Activated T-cell treated with anti-CD3 and anti-CD28 coated beads, Interleukin-2, amount 50 U/mL, for 24 hours (primary cell): ENCODE measurements around the gene KLHDC2.
"Not testable (repeated sequence)": the region's sequence is repeated elsewhere in the genome, so short reads cannot be mapped to it uniquely, and the experiment has no call there.

Experiments
- DNase-seq: peaks from one replicate; pipeline ENCODE4 v3.0.0-alpha.2; 2020
- H3K27ac Mint-ChIP-seq: 2 replicates; pipeline ENCODE4 v1.8.0; 2020; ENCODE audit warnings: mild to moderate bottlenecking, mixed read lengths
- H3K27me3 Mint-ChIP-seq: 2 replicates; pipeline ENCODE4 v1.8.0; 2020; ENCODE audit warnings: mixed read lengths
- H3K36me3 Mint-ChIP-seq: 2 replicates; pipeline ENCODE4 v1.8.0; 2020; ENCODE audit warnings: low read depth, mixed read lengths
- H3K4me1 Mint-ChIP-seq: 2 replicates; pipeline ENCODE4 v1.8.0; 2020; ENCODE audit warnings: low read depth, mixed read lengths
- H3K4me3 Mint-ChIP-seq: 2 replicates; pipeline ENCODE4 v1.8.0; 2020; ENCODE audit warnings: mild to moderate bottlenecking, moderate library complexity, mixed read lengths
- H3K9me3 Mint-ChIP-seq: 2 replicates; pipeline ENCODE4 v1.8.0; 2020; ENCODE audit warnings: mixed read lengths

The KLHDC2 gene, protein sequence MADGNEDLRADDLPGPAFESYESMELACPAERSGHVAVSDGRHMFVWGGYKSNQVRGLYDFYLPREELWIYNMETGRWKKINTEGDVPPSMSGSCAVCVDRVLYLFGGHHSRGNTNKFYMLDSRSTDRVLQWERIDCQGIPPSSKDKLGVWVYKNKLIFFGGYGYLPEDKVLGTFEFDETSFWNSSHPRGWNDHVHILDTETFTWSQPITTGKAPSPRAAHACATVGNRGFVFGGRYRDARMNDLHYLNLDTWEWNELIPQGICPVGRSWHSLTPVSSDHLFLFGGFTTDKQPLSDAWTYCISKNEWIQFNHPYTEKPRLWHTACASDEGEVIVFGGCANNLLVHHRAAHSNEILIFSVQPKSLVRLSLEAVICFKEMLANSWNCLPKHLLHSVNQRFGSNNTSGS

DNA sequence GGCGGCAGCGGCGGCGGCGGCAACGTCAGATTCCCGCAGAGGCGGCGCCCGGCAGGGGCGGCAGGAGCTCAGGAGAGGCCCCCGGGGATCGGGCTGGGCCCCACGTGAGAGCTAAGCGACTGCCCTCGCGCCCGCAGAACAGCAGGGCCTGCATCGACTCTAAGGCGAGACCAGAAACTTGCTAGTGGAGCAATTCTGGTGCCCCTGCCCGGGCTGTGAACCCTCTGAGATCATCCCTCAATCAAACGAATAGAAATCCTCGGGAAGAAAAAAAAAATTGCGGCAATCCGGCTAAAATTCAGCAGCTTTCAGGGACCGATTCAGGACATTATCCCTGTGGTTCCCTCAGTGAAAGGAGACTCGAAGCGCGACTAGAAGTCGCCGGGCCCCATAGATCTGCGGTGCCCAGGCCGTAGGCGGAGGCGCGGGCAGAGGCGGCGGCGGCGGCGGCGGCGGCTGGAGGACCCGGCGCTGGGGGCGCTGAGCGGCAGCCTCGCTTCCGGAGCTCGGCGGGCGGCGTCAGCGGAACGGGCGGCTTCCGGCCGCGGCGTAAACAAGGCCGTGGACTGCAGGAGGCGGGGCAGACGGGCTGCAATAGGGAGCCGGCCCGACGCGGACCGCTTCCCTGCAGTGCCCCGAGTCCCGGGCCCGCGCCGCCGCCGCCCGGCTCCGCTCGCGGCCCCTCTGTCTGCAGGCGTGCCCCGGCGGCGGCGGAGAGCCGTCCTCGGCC, at the start of gene KLHDC2:
Gene KLHDC2 (plus strand): TSS at position 583 of the 730 bp plus-strand sequence. CDS start 316 bp downstream, outside the sequence.
- Mint-ChIP-seq H3K27ac (peak within 1 kb of the TSS; percentile 99), H3K27me3 (no peaks in the 10 kb centered on the region), H3K9me3 (no peaks in the 10 kb centered on the region), H3K4me3 (peak within 1 kb of the TSS; percentile 95), H3K36me3 (peaks cover 19% of the 10 kb centered on the region), H3K4me1 (peaks cover 37% of the 10 kb centered on the region)
- peak; percentile 93 for DNase-seq

- Mint-ChIP-seq H3K9me3 (no peaks in the 10 kb centered on the region), H3K4me3 (no peak overlapping the region), H3K36me3 (peaks cover 30% of the 10 kb centered on the region), H3K4me1 (no peaks in the 10 kb centered on the region), H3K27ac (no peak overlapping the region), H3K27me3 (no peaks in the 10 kb centered on the region)
- DNase-seq, result no peak
Observed at GRCh38 chr14:49720744-49721143, 47.2 kb upstream of the KLHDC2 start.

DNA sequence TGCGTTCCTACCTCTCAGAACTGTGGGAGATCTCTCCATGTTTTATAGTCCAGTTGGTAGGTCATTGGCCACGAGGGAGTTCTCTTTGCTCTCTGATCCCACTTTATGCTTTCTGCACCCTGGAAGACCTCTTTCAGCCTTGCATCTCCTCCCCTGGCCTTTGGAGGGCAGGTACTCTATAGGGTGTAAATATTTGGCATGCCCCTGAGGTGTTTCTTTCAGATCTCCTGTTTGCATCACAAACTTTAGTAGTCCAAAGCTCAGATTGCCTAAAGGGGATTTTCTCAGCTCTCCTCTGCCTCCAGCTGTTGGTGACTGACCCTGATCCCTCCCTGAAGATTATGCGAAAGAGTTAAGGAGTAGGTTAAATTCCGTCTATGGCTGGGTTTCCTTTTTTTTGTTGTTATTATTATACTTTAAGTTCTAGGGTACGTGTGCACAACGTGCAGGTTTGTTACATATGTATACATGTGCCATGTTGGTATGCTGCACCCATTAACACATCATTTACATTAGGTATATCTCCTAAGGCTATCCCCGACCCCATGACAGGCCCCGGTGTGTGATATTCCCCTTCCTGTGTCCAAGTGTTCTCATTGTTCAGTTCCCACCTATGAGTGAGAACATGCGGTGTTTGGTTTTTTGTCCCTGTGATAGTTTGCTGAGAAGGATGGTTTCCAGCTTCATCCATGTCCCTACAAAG, 46.1 kb upstream of the KLHDC2 start:
- not testable (repeated sequence) for H3K9me3 Mint-ChIP-seq, H3K27me3 Mint-ChIP-seq, H3K4me1 Mint-ChIP-seq, H3K4me3 Mint-ChIP-seq, DNase-seq, H3K27ac Mint-ChIP-seq
- H3K36me3 Mint-ChIP-seq, result peaks cover 36% of the 10 kb centered on the region

DNA sequence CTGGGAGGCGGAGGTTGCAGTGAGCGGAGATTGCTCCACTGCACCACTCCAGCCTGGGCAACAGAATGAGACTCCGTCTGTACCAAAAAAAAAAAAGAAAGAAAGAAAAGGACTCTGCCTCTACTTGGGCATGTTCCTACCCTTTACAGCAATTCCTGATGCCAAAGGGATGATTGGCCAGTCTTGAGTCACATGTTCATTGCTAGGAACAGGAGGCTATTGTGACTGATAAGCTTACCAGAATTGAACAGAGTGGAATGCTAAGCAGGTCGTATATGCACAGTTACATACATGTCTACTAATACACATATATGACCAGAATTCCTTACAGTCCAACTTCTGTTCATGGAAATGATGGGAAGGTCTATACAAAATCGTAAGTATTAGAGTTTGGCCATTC, 40.8 kb upstream of the KLHDC2 start:
- no peaks in the 10 kb centered on the region for H3K9me3 Mint-ChIP-seq
- H3K36me3 Mint-ChIP-seq, result peaks cover 22% of the 10 kb centered on the region
- no peak for DNase-seq
- H3K4me3 Mint-ChIP-seq, result no peak overlapping the region
- no peak overlapping the region for H3K27ac Mint-ChIP-seq
- no peaks in the 10 kb centered on the region for H3K27me3 Mint-ChIP-seq
- H3K4me1 Mint-ChIP-seq, result no peaks in the 10 kb centered on the region

GRCh38 chr14:49732896-49733295, 35.1 kb upstream of the KLHDC2 start:
- DNase-seq, result no peak
- Mint-ChIP-seq H3K9me3 (no peaks in the 10 kb centered on the region), H3K4me1 (no peaks in the 10 kb centered on the region), H3K27me3 (no peaks in the 10 kb centered on the region), H3K27ac (no peak overlapping the region), H3K4me3 (no peak overlapping the region), H3K36me3 (peaks cover 4% of the 10 kb centered on the region)

- Mint-ChIP-seq H3K4me3 (no peak overlapping the region), H3K4me1 (no peaks in the 10 kb centered on the region), H3K27ac (no peak overlapping the region), H3K27me3 (no peaks in the 10 kb centered on the region), H3K9me3 (no peaks in the 10 kb centered on the region), H3K36me3 (peaks cover 4% of the 10 kb centered on the region)
- DNase-seq, result no peak
Observed at GRCh38 chr14:49733836-49734235, 34.1 kb upstream of the KLHDC2 start.

DNA sequence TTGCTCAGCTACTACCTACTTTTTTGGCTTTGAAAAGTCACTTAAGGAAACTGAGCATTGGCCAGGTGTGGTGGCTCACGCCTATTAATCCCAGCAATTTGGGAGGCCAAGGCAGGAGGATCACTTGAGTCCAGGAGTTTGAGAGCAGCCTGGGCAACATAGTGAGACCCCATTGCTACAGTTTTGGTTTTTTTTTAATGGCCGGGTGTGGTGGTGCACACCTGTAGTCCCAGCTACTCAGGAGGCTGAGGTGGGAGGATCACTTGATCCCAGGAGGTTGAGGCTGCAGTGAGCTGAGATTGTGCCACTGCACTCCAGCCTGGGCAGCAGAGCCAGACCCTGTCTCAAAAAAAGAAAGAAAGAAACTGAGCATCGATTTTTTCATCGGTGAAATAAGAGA, 32.3 kb upstream of the KLHDC2 start:
- H3K27ac Mint-ChIP-seq, H3K27me3 Mint-ChIP-seq, DNase-seq, H3K4me3 Mint-ChIP-seq, H3K9me3 Mint-ChIP-seq, H3K4me1 Mint-ChIP-seq, H3K36me3 Mint-ChIP-seq: not testable (repeated sequence)

DNA sequence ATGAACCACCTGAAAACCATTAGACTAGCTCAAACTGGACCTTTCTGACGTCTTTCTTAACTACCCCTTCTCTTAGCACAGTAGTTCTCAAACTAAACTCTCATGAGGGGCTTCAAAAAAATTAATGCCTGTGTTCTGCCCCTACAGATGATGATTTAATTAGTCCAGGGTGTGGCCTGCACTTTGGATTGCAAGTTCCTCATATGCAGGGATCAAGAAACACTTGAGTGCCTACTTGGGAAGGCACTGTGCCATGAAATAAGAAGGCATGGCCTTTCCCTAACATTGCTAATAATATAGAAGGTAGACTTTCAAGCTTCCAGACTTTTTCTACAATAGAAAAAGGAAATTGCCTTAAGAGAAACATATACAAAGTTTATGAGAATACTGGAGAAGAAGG, 22.8 kb upstream of the KLHDC2 start:
- Mint-ChIP-seq H3K4me1 (no peaks in the 10 kb centered on the region), H3K4me3 (no peak overlapping the region), H3K27me3 (no peaks in the 10 kb centered on the region), H3K36me3 (peaks cover 6% of the 10 kb centered on the region), H3K27ac (no peak overlapping the region), H3K9me3 (no peaks in the 10 kb centered on the region)
- no peak for DNase-seq

DNA sequence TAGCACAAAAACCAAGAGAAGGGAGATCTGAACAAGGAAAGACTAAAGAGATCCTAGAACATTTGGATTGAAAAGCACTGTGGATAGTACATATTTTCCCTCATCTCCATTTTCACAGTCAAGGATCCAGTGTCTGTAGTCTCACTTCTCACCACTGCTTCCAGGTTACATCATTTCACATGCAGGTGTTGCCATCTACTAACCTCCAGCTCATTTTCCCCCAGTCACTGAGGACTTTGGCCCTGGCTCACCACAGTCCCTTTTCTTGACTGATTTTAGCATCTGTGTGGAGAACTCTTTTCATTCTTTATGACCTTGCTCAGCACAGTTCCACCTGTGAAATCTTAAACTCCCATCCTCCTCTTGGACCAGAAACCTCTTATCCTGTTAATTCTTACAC, 21.5 kb upstream of the KLHDC2 start:
- H3K9me3 Mint-ChIP-seq, H3K36me3 Mint-ChIP-seq, H3K4me3 Mint-ChIP-seq, H3K27ac Mint-ChIP-seq, DNase-seq, H3K27me3 Mint-ChIP-seq, H3K4me1 Mint-ChIP-seq: not testable (repeated sequence)

DNA sequence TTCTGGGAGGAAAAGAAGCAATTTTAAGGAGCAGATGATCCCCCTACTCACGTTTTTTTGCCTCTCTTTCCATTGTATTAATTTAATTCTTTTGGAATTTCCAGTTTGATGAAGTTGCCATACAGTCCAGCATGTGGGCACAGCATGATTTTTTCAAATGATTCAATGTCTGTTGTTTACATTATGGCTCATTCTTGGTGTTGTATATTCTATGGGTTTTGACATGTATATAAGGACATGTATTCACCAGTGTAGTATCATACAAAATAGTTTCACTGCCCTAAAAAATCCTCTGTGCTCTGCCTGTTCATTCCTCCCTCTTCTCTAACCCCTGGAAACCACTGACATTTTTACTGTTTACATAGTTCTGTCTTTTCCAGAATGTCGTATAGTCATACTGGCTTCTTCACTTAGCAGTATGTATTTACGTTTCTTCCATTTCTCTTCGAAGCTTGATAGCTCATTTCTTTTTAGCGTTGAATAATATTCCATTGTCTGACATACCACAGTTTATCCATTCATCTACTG, 13.3 kb upstream of the KLHDC2 start:
- Mint-ChIP-seq H3K4me1 (no peaks in the 10 kb centered on the region), H3K9me3 (no peaks in the 10 kb centered on the region), H3K4me3 (no peak overlapping the region), H3K27me3 (no peaks in the 10 kb centered on the region), H3K36me3 (peaks cover 3% of the 10 kb centered on the region), H3K27ac (no peak overlapping the region)
- DNase-seq, result no peak

DNA sequence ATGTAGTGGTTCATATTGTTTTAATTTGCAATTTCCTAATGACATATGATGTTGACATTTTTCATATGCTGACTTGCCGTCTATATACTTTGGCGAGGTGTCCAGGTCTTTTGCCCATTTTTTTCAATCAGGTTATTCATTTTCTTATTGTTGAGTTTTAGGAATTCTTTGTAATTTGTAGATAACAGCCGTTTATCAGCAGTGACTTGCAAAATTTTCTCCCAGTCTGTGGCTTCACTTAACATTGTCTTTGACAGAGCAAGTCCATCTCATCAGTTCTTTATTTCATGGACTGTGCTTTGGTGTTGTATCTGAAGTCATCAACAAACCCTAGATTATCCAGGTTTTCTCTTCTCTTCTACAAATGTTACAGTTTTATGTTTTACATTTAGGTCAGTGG, 12.6 kb upstream of the KLHDC2 start:
- no peak overlapping the region for H3K27ac Mint-ChIP-seq
- no peak for DNase-seq
- H3K27me3 Mint-ChIP-seq, result no peaks in the 10 kb centered on the region
- no peaks in the 10 kb centered on the region for H3K4me1 Mint-ChIP-seq
- peaks cover 3% of the 10 kb centered on the region for H3K36me3 Mint-ChIP-seq
- H3K9me3 Mint-ChIP-seq, result no peaks in the 10 kb centered on the region
- no peak overlapping the region for H3K4me3 Mint-ChIP-seq

DNA sequence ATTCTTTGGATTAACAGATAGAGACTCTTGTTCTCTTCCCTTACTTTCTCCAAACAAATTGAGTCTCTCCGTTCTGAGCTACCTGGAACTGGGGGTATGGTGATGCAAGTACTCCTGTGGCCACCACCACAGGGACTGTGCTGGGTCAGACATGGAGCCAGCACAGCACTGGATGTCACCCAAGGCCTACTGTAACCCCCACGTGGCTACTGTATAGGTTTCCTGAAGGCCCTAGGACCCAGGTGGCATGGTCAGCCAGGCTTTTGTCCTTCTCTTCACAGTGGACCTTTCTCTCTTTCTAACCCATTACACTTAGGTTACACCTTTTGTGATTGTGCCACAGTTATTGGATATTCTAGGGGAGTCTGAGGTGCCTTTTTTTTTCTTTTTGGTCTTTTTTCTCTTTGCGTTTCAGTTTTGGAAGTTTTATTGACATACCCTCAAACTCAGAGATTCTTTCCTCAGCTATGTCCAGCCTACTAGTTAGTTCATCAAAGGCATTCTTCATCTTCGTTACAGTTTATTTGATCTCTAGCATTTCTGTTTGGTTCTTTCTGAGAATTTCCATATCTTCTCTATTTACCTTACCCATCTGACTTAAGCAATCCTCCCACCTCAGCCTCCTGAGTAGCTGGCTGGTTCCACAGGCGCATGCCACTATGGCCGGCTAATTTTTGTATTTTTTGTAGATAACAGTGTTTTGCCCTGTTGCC, 6.0 kb upstream of the KLHDC2 start:
- Mint-ChIP-seq H3K4me1 (peaks cover 4% of the 10 kb centered on the region), H3K36me3 (no peaks in the 10 kb centered on the region), H3K27me3 (no peaks in the 10 kb centered on the region), H3K27ac (no peak overlapping the region), H3K4me3 (no peak overlapping the region), H3K9me3 (no peaks in the 10 kb centered on the region)
- no peak for DNase-seq

DNA sequence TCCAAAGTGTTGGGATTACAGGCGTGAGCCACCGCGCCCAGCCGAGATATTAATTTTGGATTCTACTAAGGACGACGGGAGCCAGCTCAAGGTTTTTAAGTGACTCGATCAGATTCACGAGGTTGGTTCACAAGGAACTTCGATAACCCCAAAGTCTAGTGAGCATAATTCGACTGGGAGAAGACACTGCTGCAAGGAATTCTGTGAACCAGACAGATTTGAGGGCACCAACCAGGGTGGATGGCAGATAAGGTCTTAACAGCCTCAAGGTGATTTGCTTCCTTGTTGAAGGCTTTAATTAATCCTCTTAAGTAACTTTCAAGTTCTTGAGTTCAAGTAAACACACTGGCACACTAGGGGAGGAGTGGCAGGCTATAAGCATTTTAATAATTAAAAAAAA, 1.1 kb upstream of the KLHDC2 start:
- Mint-ChIP-seq H3K27me3 (no peaks in the 10 kb centered on the region), H3K36me3 (peaks cover 13% of the 10 kb centered on the region), H3K4me1 (peaks cover 37% of the 10 kb centered on the region), H3K9me3 (no peaks in the 10 kb centered on the region), H3K4me3 (peak overlapping the region; percentile 87), H3K27ac (peak overlapping the region; percentile 99)
- no peak for DNase-seq

- Mint-ChIP-seq H3K27me3 (no peaks in the 10 kb centered on the region), H3K36me3 (peaks cover 16% of the 10 kb centered on the region), H3K4me1 (peaks cover 37% of the 10 kb centered on the region), H3K27ac (peak overlapping the region; percentile 99), H3K4me3 (peak overlapping the region; percentile 87), H3K9me3 (no peaks in the 10 kb centered on the region)
- no peak for DNase-seq
Observed at GRCh38 chr14:49767270-49767570, 733 bp upstream of the KLHDC2 start.
